Mesendoderm (in vitro differentiated cells): ENCODE data around the gene BCL3. TPM values are rescaled to one million over a fixed set of nuclear protein-coding genes. Genes with fewer than 3 reads are reported as not detected.
A peak's percentile ranks its signal among the peaks of the same experiment; 100 is the strongest.

ENCODE experiments used
- DNase-seq: peaks from one replicate; pipeline ENCODE4 v3.0.0; 2013
- H2AK5ac ChIP-seq: 2 replicates; pipeline ENCODE4 v1.6.1; 2013; ENCODE audit warnings: low read length, inconsistent platforms
- H2BK120ac ChIP-seq: 2 replicates; pipeline ENCODE4 v1.6.1; 2013; ENCODE audit warnings: low read depth, mild to moderate bottlenecking, low read length, moderate library complexity, mixed read lengths
- H2BK15ac ChIP-seq: replicated peaks from 2 replicates; pipeline ENCODE4 v1.6.1; 2013; ENCODE audit warnings: low read depth, mild to moderate bottlenecking, moderate library complexity
- H2BK5ac ChIP-seq: 2 replicates; pipeline ENCODE4 v1.6.1; 2013; ENCODE audit warnings: low read length, inconsistent platforms
- H3K18ac ChIP-seq: 2 replicates; pipeline ENCODE4 v1.6.1; 2013; ENCODE audit warnings: mild to moderate bottlenecking, low read length, mixed read lengths
- H3K23ac ChIP-seq: one replicate; pipeline ENCODE4 v1.6.1; 2013; ENCODE audit warnings: low read length
- H3K27ac ChIP-seq: 2 replicates; pipeline ENCODE4 v1.5.1; 2013; ENCODE audit warnings: low read depth, mild to moderate bottlenecking, inconsistent platforms, low read length, moderate library complexity
- H3K27me3 ChIP-seq: 2 replicates; pipeline ENCODE4 v1.6.1; 2013; ENCODE audit warnings: low read length, control low read depth, mild to moderate bottlenecking, inconsistent platforms; ENCODE audit not compliant: insufficient read depth, poor library complexity
- H3K36me3 ChIP-seq: 2 replicates; pipeline ENCODE4 v1.6.1; 2013; ENCODE audit warnings: low read length, inconsistent platforms; ENCODE audit not compliant: control insufficient read depth, insufficient read depth
- H3K4ac ChIP-seq: one replicate; pipeline ENCODE4 v1.6.1; 2013; ENCODE audit warnings: low read depth, mild to moderate bottlenecking, low read length, moderate library complexity
- H3K4me1 ChIP-seq: 2 replicates; pipeline ENCODE4 v1.6.1; 2013; ENCODE audit warnings: low read depth, low read length, inconsistent platforms; ENCODE audit not compliant: control insufficient read depth
- H3K4me2 ChIP-seq: 2 replicates; pipeline ENCODE4 v1.6.1; 2013; ENCODE audit warnings: low read length
- H3K4me3 ChIP-seq: 2 replicates; pipeline ENCODE4 v1.5.1; 2013; ENCODE audit warnings: mild to moderate bottlenecking, low read length
- H3K56ac ChIP-seq: one replicate; pipeline ENCODE4 v1.6.1; 2013; ENCODE audit warnings: low read length
- H3K79me1 ChIP-seq: 2 replicates; pipeline ENCODE4 v1.6.1; 2013; ENCODE audit warnings: low read length, inconsistent platforms
- H3K79me2 ChIP-seq: 2 replicates; pipeline ENCODE4 v1.6.1; 2013; ENCODE audit warnings: mild to moderate bottlenecking, low read length; ENCODE audit not compliant: control insufficient read depth, insufficient read depth
- H3K9ac ChIP-seq: 2 replicates; pipeline ENCODE4 v1.6.1; 2013; ENCODE audit warnings: low read length, inconsistent platforms
- H4K5ac ChIP-seq: one replicate; pipeline ENCODE4 v1.6.1; 2013; ENCODE audit warnings: low read length
- H4K8ac ChIP-seq: one replicate; pipeline ENCODE4 v1.6.1; 2013; ENCODE audit warnings: low read depth, mild to moderate bottlenecking, control low read depth, low read length, moderate library complexity
- WGBS: extraction: QIAGEN DNeasy Blood & Tissue Kit; methylation state at CpG from one replicate; pipeline ENCODE4 v1.1.7; 2013; ENCODE audit warnings: low lambda C conversion rate, missing lambda C conversion rate; ENCODE audit not compliant: insufficient coverage; ENCODE audit errors: extremely low coverage; 5-methylcytosine and 5-hydroxymethylcytosine counted together
- polyA plus RNA-seq, 2 experiments: library from polyadenylated mRNA; stranded (reverse); fragments of 200-250 nt; gene quantifications; one replicate each; pipeline ENCODE4 v1.2.3, GENCODE V29; 2013

The BCL3 gene, protein sequence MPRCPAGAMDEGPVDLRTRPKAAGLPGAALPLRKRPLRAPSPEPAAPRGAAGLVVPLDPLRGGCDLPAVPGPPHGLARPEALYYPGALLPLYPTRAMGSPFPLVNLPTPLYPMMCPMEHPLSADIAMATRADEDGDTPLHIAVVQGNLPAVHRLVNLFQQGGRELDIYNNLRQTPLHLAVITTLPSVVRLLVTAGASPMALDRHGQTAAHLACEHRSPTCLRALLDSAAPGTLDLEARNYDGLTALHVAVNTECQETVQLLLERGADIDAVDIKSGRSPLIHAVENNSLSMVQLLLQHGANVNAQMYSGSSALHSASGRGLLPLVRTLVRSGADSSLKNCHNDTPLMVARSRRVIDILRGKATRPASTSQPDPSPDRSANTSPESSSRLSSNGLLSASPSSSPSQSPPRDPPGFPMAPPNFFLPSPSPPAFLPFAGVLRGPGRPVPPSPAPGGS
- polyA plus RNA-seq (2013, experiment 1 of 2) = 1.8 TPM
- polyA plus RNA-seq (2013, experiment 2 of 2) = 1.7 TPM

GRCh38 chr19:44748426-44749254 is at the start of gene BCL3:
Gene BCL3, plus strand, starts transcription at chr19:44748708. Its CDS starts 83 bp downstream, at chr19:44748791.
- H3K4me2 ChIP-seq = peak within 1 kb of the TSS; percentile 95
- H4K5ac ChIP-seq = no peak within 1 kb of the TSS
- peak within 1 kb of the TSS; percentile 71 for H3K9ac ChIP-seq
- WGBS = no CpG with 5 or more reads among the region's 88 CpGs
- H3K79me1 ChIP-seq = no peaks in the 10 kb centered on the region
- H3K56ac ChIP-seq = peak within 1 kb of the TSS; percentile 95
- no peak within 1 kb of the TSS for H2BK5ac ChIP-seq
- DNase-seq = no peak
- no peaks in the 10 kb centered on the region for H3K79me2 ChIP-seq
- no peaks in the 10 kb centered on the region for H3K36me3 ChIP-seq
- no peak within 1 kb of the TSS for H2AK5ac ChIP-seq
- H4K8ac ChIP-seq = no peak within 1 kb of the TSS
- H3K4ac ChIP-seq = peak within 1 kb of the TSS; percentile 56
- peaks cover 3% of the 10 kb centered on the region for H3K27me3 ChIP-seq
- peak within 1 kb of the TSS; percentile 71 for H3K4me3 ChIP-seq
- peak within 1 kb of the TSS; percentile 95 for H3K18ac ChIP-seq
- H3K4me1 ChIP-seq = peaks cover 3% of the 10 kb centered on the region
- H2BK120ac ChIP-seq = no peak within 1 kb of the TSS
- H3K27ac ChIP-seq = no peak within 1 kb of the TSS
- no peak within 1 kb of the TSS for H3K23ac ChIP-seq
- no peak within 1 kb of the TSS for H2BK15ac ChIP-seq

GRCh38 chr19:44700547-44700946 is 48.0 kb upstream of the BCL3 start:
- Histone ChIP-seq H2AK5ac (no peak overlapping the region), H3K27ac (no peak overlapping the region), H2BK5ac (no peak overlapping the region), H3K79me1 (no peaks in the 10 kb centered on the region), H4K5ac (no peak overlapping the region), H3K23ac (no peak overlapping the region), H3K4me2 (no peak overlapping the region), H3K36me3 (no peaks in the 10 kb centered on the region), H2BK15ac (no peak overlapping the region), H3K4me1 (no peaks in the 10 kb centered on the region), H3K9ac (no peak overlapping the region), H4K8ac (no peak overlapping the region), H3K79me2 (no peaks in the 10 kb centered on the region), H3K4ac (no peak overlapping the region), H3K4me3 (no peak overlapping the region), H3K56ac (no peak overlapping the region), H2BK120ac (no peak overlapping the region), H3K27me3 (no peaks in the 10 kb centered on the region), H3K18ac (no peak overlapping the region)
- no peak for DNase-seq
- WGBS = no CpG with 5 or more reads among the region's 5 CpGs

DNA sequence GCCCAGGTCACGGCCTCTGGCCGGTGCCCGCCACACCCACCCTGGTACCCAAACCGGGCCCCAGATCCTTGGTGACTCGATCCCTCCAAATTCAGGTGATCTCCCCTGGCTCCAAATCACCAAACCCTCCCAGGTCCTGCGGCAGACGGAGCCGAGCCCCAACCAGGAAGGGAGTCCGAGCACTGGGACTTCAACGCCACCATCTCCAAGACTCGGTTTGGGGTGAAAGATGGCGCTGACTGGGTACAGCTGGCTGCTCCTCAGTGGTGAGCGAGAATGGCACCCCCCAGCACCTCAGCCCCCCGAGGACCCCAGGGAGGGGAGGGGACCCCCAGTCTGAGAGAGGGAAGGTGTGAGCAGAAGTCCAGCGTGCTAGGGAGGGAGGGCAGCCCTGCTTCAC is 47.3 kb upstream of the BCL3 start:
- Histone ChIP-seq H3K4me1 (no peaks in the 10 kb centered on the region), H3K27ac (no peak overlapping the region)
- WGBS = no CpG with 5 or more reads among the region's 15 CpGs

DNA sequence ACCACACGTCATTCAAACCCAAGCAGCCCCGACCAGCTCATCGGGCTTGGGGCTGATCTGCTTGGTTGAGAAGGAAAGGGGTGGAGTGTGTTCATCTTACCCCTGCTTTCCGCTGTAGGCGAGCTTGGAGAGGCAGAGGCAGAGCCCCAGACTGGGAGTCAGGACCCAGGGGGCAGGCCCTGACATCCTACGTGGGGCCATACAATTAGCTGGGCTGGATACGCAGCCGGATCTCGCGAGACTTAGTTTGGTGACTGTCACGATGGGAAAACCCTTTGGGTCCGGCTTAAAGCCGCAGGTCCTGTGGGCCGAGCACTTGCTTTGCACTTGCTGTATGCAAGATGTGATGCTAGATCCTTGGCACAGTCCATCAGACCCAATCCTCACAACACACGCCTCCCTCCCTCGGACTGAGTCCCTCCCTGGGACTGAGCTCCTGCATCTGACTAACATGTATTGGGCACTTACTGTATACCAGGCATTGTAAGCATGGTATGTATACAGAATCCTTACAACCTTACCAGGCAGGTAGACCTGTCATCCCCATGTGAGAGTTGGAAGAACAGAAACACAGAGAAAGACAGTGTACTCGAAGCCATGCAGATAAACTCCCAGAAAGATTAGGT is 45.8 kb upstream of the BCL3 start:
- Histone ChIP-seq H2BK120ac (no peak overlapping the region), H3K4ac (no peak overlapping the region), H2BK5ac (no peak overlapping the region), H4K5ac (no peak overlapping the region), H2BK15ac (no peak overlapping the region), H3K23ac (no peak overlapping the region), H3K79me1 (no peaks in the 10 kb centered on the region), H3K4me2 (no peak overlapping the region), H3K4me3 (no peak overlapping the region), H3K9ac (no peak overlapping the region), H3K18ac (no peak overlapping the region), H4K8ac (no peak overlapping the region), H3K4me1 (no peaks in the 10 kb centered on the region), H3K79me2 (no peaks in the 10 kb centered on the region), H2AK5ac (no peak overlapping the region), H3K27ac (no peak overlapping the region), H3K56ac (no peak overlapping the region), H3K27me3 (no peaks in the 10 kb centered on the region), H3K36me3 (no peaks in the 10 kb centered on the region)
- DNase-seq = no peak
- no CpG with 5 or more reads among the region's 17 CpGs for WGBS

More for the DNA sequence above, 47.3 kb upstream of the BCL3 start:
- H3K4me2 ChIP-seq = no peak overlapping the region
- no peak overlapping the region for H2BK15ac ChIP-seq
- no peak overlapping the region for H3K4me3 ChIP-seq
- H3K4ac ChIP-seq = no peak overlapping the region
- H2AK5ac ChIP-seq = no peak overlapping the region
- H3K79me1 ChIP-seq = no peaks in the 10 kb centered on the region
- no peak overlapping the region for H4K5ac ChIP-seq
- no peaks in the 10 kb centered on the region for H3K79me2 ChIP-seq
- H2BK5ac ChIP-seq = no peak overlapping the region
- H3K18ac ChIP-seq = no peak overlapping the region
- no peak overlapping the region for H3K9ac ChIP-seq
- H3K56ac ChIP-seq = no peak overlapping the region
- no peak overlapping the region for H2BK120ac ChIP-seq
- DNase-seq = no peak
- H4K8ac ChIP-seq = no peak overlapping the region
- no peaks in the 10 kb centered on the region for H3K36me3 ChIP-seq
- H3K23ac ChIP-seq = no peak overlapping the region
- H3K27me3 ChIP-seq = no peaks in the 10 kb centered on the region

DNA sequence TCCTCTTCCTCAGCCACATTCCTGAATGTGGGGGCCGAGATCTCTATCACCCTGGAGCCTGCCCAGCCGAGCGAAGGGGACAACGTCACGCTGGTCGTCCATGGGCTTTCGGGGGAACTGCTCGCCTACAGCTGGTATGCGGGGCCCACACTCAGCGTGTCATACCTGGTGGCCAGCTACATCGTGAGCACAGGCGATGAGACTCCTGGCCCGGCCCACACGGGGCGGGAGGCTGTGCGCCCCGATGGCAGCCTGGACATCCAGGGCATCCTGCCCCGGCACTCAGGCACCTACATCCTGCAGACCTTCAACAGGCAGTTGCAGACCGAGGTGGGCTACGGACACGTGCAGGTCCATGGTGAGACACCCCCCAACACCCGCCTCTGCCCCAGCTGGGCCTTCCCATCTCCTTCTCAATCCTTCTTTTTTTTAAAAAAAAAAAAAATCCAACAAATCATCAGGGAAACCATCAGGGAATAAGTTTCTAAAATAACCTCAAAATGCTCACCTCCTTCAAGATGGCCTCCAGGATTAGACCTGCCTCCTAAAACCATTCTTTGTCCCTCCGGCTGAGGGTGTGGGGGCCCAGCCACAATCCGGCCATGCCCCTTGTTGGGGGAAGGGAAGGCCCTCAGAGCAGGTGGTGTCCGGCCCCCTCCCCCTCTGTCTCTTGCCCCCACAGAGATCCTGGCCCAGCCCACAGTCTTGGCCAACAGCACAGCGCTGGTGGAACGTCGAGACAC is 45.0 kb upstream of the BCL3 start:
- Histone ChIP-seq H2BK120ac (no peak overlapping the region), H3K4me3 (no peak overlapping the region), H2AK5ac (no peak overlapping the region), H2BK15ac (no peak overlapping the region), H3K79me2 (no peaks in the 10 kb centered on the region), H3K56ac (peak overlapping the region; percentile 7), H3K9ac (no peak overlapping the region), H3K79me1 (no peaks in the 10 kb centered on the region), H3K27me3 (no peaks in the 10 kb centered on the region), H3K36me3 (no peaks in the 10 kb centered on the region), H3K4ac (no peak overlapping the region), H3K4me2 (no peak overlapping the region), H2BK5ac (no peak overlapping the region), H4K5ac (no peak overlapping the region), H3K4me1 (no peaks in the 10 kb centered on the region), H4K8ac (no peak overlapping the region), H3K18ac (no peak overlapping the region), H3K27ac (no peak overlapping the region), H3K23ac (no peak overlapping the region)
- no CpG with 5 or more reads among the region's 28 CpGs for WGBS
- DNase-seq = no peak
